DND-41 (cell line): Measurements from ENCODE around the gene NOTCH4.
"Not testable (repeated sequence)": the region's sequence is repeated elsewhere in the genome, so short reads cannot be mapped to it uniquely, and the experiment has no call there.

Source experiments
- EZH2 ChIP-seq: IDR thresholded peaks from 3 replicates; pipeline ENCODE4 v1.6.1; 2012; ENCODE audit warnings: borderline replicate concordance, low read depth, mild to moderate bottlenecking, moderate library complexity, low read length, inconsistent platforms; ENCODE audit not compliant: severe bottlenecking
- TF ChIP-seq, protein P1 (sequence below): IDR thresholded peaks from 2 replicates; pipeline ENCODE4 v1.5.1; 2012; ENCODE audit warnings: borderline replicate concordance, low read length, moderate library complexity, mild to moderate bottlenecking; ENCODE audit not compliant: poor library complexity, severe bottlenecking; ENCODE audit errors: extremely low read depth

DNA sequence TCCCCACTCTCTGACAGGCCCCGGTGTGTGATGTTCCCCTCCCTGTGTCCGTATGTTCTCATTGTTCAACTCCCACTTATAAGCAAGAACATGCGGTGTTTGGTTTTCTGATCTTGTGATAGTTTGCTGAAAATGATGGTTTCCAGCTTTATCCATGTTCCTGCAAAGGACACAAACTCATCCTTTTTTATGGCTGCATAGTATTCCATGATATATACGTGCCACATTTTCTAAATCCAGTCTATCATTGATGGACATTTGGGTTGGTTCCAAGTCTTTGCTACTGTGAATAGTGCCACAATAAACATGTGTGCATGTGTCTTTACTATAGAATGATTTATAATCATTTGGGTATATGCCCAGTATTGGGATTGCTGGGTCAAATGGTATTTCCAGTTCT is 33.4 kb upstream of the NOTCH4 start:
- TF ChIP-seq, protein P1, sequence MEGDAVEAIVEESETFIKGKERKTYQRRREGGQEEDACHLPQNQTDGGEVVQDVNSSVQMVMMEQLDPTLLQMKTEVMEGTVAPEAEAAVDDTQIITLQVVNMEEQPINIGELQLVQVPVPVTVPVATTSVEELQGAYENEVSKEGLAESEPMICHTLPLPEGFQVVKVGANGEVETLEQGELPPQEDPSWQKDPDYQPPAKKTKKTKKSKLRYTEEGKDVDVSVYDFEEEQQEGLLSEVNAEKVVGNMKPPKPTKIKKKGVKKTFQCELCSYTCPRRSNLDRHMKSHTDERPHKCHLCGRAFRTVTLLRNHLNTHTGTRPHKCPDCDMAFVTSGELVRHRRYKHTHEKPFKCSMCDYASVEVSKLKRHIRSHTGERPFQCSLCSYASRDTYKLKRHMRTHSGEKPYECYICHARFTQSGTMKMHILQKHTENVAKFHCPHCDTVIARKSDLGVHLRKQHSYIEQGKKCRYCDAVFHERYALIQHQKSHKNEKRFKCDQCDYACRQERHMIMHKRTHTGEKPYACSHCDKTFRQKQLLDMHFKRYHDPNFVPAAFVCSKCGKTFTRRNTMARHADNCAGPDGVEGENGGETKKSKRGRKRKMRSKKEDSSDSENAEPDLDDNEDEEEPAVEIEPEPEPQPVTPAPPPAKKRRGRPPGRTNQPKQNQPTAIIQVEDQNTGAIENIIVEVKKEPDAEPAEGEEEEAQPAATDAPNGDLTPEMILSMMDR, result not testable (repeated sequence)
- not testable (repeated sequence) for TF ChIP-seq EZH2
